GM18951 (cell line): ENCODE results near the gene MIAT.

Source experiments
- POLR2A ChIP-seq: IDR thresholded peaks from 4 replicates; pipeline ENCODE4 v1.6.1; 2011; ENCODE audit warnings: mild to moderate bottlenecking; ENCODE audit not compliant: insufficient read length, insufficient read depth; ENCODE audit errors: extremely low read depth
- in situ Hi-C: fragments of 300-500 bp; cut with MboI; formaldehyde crosslinking; loops from one replicate; pipeline ENCODE4 v1.12.0; 2022; ENCODE audit warnings: low sequenced_read_pairs, mixed read lengths, inconsistent platforms; ENCODE audit not compliant: unreplicated experiment

Gene MIAT

DNA sequence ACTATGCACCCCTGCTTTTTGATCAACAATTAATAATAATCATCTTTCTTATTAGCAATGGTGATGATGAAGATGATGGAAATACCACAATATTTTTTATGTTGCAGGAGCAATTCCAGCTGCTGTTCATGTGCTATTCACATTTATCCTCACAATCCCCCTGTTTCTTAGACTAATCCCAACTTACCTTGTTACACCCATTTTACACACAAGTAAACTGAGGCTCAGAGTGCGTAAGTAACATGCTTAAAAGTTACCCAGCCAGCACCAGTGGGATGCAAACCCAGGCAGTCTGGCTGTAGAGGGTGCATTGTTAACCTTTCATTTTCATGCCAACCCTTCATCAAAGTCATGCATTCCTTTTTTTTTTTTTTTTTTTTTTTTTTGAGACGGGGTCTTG lies 37.2 kb upstream of the MIAT start:
- no peak for TF ChIP-seq POLR2A
- in situ Hi-C loops, result no loop called here

DNA sequence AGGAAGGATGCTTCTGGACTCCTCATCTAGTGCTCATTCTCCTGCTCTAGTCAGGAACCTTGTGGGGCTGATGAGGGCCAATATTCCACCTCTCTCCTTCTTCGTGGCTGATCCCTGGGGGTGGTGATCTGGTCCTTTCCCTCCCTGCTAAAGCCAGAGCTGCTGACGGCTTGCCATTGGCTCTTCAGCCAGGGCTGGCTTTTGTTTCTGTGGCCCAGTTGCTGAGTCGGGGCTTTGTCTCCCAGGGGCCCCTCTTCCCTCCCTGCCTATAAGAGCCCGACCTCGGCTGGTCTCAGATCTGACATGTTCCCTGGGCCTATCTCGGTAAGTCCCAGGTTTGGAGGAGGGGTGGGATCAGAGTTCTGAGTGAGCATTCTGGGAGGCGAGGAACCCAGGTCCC lies 35.7 kb upstream of the MIAT start, which contains the start of gene CRYBA4:
CRYBA4 (plus strand) TSS at position 301 of the 400 bp plus-strand sequence. CDS start 634 bp downstream, outside the sequence.
- in situ Hi-C loops, result no loop called here
- no peak for TF ChIP-seq POLR2A

DNA sequence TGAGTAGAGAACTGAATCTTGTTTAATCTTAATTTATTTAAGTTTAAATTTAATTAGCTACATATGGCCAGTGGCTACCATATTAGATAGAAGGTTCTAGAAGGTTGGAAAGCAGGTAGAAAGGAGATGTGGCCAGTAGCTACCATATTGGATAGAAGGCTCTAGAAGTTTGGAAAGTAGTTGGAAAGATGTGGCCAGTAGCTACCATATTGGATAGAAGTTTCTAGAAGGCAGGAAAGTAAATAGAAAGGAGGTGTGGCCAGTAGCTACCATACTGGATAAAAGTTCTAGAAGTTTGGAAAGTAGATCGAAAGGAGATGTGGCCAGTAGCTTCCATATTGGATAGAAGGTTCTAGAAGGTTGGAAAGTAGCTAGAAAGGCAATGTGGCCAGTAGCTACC lies 33.4 kb upstream of the MIAT start:
- TF ChIP-seq POLR2A, result no peak
- in situ Hi-C loops, result no loop called here

DNA sequence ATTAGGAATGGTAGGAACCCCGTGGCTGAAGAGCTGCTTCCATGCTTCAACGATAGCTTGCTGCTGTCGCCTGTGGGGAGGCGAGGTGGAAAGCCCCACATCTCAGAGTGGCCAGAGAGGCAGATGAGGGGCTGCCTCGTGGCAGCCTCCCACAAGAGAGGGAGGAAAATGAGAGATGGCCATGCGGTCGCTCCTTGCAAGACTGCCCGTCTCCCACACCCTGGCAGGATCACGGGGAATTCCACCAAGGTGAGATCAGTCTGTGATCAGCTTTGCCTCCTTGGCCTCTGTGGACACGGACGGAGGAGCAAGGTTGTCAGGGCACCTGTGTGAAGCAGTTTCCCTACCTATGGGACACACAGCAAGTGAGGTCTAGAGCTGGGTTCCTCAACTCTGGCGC lies 32.6 kb upstream of the MIAT start:
- in situ Hi-C loops, result no loop called here

DNA sequence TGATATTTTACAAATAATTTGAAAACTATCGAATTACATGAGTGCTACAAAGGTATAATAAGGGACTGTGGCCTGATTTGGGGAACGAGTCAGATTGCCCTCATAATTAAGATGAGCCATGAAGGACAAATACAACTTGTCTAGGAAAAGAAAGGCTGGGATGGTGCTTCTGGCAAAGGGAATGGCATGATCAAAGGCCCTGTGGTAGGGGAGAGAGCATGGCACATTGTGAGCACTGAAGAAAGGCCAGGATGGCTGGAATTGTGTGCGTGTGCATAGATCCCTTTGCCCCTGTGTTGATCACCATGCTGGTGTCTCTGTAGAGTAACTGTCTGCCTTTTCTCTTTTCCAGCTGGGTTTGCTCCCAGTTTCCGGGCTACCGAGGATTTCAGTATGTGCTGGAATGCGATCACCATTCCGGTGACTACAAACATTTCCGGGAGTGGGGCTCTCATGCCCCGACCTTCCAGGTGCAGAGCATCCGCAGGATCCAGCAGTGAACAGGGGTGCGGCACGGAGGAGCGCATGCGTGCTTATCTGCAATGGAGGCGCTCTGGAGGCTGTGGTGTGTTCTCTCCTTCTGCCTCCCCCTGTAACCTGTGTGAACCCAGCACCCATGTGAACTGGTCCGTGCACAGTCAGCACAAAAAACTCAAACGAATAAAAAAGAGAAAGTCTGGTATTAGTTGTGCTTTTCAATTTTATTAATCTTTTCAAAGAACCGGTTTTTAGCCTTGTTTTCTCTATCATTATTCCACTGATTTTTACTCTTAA lies 27.2 kb upstream of the MIAT start:
- no peak for TF ChIP-seq POLR2A
- in situ Hi-C loops, result no loop called here

More for the DNA sequence above, 32.6 kb upstream of the MIAT start:
- no peak for TF ChIP-seq POLR2A

DNA sequence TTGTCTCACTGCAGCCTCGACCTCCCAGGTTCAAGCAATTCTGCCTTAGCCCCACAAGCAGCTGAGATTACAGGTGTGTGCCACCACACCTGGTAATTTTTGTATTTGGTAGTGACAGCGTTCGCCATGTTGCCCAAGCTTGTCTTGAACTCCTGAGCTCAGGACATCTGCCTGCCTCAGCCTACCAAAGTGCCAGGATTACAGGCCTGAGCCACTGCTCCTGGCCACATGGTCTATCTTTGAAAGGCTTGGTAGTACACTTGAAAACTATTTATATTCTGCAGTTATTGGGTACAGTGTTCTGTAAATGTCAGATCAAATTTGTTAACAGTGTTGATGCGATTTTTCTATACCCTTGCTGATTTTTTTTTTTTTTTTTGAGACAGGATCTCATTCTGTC lies 26.1 kb upstream of the MIAT start:
- TF ChIP-seq POLR2A, result no peak
- in situ Hi-C loops, result no loop called here

DNA sequence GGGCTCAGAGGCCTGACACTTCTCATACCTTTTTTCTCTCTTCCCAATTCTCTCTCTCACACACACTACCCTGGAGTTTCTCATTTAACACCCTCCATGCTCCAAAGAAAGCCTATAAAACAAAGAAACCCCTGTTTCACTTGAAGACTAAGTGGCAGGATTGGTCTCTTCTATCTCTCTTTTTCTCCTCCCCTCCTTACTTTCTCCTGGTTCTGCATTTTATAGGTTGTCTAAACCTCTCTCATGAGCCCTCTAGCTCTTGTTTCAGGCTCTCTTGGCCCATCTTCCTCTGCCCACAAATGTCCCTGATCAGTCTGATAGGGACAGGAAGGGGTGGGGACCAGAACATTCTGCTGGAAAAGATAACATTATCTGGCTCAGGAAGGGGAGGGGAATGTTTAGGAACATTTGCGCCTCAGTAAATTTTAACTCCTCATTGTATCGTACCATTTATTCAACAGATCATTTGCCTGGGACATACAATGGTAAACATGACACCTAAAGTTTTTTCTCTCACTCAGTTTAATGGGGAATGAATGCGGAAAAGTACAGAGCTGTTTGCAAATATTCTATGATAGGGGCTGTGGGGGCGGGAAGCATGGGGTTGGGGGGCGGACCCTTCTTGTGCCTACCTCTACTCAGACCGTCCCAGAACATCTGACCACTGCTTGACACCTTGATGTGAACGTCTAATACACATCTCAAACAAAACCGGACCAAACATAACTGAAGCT lies 24.8 kb upstream of the MIAT start:
- in situ Hi-C loops, result no loop called here

DNA sequence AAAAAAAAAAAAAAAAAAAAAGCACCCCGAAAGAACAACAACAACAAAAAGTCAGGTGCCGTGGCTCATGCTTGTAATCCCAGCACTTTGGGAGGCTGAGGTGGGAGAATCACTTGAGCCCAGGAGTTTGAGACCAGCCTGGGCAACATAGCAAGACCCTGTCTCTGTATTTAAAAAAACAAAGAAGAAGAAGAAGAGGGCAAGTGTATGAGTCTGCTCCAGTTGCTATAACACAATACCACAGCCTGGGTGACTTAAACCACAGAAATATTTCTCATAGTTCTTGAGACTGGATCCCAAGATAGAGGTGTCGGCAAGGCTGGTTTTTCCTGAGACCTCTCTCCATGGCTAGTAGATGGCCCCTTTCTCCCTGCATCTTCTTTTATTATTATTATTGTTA lies 23.2 kb upstream of the MIAT start:
- in situ Hi-C loops, result no loop called here
- no peak for TF ChIP-seq POLR2A

More for the DNA sequence above, 24.8 kb upstream of the MIAT start:
- no peak for TF ChIP-seq POLR2A

DNA sequence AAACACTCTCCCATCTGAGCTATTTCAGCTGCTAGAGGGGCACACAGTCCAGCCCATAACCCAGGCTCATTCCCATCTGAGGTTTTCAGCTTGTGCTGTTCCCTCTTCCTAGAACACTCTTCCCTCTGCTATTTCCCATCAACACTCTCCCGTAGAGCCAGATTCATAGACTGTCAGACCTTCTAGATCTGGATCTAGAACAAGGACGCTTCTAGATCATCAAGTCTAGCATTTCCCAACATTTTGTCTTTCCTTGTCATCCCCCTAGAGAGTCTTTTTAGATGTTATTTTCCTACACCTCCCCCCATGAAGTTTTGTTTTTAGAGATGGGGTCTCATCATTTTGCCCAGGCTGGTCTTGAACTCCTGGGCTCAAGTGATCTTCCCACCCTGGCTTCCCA lies 22.3 kb upstream of the MIAT start:
- in situ Hi-C loops, result no loop called here
- no peak for TF ChIP-seq POLR2A

DNA sequence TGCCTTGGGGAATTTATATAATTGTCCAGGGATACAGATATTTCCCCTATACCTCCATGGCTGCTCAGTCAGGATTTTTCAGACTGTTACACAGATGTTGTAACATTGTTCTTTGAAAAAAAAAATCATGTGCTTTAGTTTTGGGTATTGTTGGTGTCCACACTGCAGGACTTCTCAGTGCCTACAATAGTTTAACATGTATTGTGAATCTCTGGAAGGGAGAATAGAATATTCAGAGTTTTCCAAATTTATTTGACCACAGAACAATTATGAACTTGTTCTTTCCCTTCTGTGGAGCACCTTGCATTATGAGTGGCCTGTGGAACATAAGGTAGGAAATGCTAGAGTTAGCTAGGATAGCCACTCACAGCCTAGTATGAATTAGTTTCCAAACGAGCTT lies 21.1 kb upstream of the MIAT start:
- no peak for TF ChIP-seq POLR2A

DNA sequence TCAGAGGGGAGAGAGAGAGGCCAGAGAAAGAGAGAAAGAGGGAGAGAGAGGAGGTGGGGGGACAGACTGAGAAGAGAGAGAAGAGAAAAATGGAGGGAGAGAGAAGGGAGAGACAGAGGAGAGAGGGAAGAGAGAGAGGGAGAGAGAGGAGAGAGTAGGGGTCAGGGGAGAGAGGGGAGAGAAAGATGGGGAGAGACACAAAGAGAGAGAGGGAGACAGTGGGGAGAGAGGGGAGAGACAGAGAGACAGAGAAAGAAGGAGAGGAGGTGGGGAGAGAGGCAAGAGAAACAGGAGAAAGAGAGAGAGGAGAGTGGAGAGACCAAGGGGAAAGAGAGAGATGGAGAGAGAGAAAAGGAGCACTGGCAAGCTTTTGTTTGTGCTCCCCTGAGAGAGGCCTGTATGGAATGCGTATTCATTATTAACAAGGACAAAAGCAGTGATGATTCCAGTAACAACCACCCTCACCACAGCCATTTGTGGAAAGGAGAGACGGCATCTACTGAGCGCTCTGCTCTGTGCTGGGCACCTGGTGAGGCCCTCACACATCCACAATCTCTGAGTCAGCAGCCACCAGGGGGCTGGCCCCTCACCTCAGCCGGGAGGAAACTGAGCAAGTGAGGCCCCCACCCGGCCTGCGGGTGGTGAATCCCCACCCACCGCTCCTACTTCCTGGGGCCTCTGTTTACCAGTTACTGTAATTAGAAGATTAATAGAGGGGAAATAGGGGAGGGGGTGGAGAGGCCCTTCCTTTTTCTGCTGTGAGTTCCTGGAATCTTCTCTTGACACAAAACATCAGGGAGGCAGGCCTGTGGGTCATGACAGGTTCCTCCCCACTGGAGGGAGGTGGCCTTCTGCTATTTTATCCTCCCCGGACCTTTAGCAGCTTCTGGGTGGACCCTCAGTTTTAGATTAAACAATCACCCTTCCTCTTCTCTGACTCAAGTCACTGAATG lies 14.6 kb upstream of the MIAT start:
- in situ Hi-C loops, result no loop called here
- TF ChIP-seq POLR2A, result no peak

More for the DNA sequence above, 21.1 kb upstream of the MIAT start:
- in situ Hi-C loops, result no loop called here

DNA sequence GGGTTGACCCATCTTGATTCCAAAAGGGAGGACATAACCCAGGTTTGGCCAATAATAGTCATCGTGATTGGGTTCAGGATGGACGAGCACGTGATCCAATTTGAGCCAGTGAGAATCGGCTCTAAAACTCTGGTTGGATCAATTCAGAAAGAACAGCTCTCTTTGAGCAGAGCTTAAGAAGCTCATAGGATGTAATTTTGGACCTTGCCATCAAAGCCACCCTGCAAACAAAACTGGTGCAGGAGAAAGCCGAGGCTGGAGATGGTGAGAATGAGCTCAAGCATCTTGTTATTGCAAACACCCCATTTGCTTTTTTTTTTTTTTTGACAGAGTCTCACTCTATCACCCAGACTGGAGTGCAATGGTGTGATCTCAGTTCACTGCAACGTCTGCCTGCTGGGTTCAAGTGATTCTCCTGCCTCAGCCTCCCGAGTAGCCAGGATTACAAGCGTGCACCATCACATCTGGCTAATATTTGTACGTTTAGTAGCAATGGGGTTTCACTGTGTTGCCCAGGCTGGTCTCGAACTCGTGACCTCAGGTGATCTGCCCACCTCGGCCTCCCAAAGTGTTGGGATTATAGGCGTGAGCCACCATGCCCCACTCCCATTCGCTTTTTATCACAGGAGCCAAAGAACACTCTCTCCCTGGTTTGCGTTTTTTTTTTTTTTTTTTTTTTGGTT lies 13.8 kb upstream of the MIAT start:
- in situ Hi-C loops, result no loop called here
- no peak for TF ChIP-seq POLR2A
